GM18870 (cell line): ENCODE results near the gene LGALS3.

Source experiments
- ATAC-seq: cut with Tn5 transposase; IDR thresholded peaks from one replicate; pipeline ENCODE4 v1.9.1; 2021; ENCODE audit warnings: moderate library complexity; ENCODE audit not compliant: unreplicated experiment

Gene LGALS3

DNA sequence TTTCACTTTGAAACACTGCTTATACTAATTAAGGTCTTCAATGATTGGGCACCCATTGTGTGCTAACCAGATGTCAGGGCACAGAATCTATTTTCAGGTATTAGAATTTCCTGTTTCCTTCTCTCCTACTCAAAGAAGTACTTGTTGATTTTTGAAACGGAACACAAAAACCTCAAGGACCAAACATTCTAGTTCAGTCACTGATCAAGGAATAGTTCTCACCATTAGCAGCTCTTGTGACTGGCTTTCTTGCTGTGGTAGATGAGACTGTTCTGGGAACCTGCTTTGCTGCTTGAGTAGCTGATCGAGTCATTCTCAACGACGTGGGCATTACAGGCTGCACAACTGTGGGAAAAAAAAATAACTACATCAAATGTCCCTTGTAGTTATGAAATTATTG lies 51.4 kb downstream of the LGALS3 start:
- ATAC-seq = peak; percentile 91

DNA sequence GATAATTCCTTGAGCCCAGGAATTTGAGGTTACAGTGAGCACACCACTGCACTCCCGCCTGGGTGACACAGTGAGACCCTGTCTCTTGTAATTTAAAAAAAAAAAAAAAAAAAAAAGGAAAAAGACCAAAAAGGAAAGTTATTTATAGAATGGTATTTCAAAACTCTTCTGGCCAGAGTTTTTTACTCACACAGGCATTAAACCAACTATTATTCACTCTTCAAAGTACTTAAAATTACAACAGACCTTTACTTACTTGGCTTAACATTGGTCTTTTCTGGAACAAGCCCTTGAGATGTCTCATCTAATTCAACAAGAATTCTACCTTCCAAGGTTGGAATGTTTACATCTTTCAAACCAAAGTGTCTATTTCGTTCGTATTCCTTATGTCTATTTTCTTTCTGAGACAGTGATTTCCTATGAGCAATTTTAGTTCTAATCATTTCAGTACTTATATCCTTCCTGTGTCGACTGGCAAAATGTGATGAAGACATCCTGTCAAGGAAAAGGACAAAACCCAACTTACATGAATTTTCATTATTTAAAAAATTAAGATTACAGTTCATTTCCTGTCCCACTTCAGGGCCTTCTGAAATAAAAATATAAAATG lies 59.7 kb downstream of the LGALS3 start:
- ATAC-seq = no peak

DNA sequence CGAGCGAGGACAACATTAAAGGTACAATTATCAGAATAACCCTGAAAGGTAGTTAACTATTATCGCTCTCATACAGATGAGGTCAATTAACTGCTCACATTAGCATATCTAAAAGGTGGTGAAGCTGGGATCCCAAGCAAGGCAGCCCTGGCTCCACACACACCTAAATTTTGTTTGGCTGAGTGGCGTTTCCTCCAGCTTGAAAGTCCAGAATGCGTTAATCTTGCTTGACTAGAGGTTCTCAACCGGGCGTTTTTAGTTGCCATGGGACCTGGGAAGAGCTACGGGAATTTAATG lies 61.8 kb downstream of the LGALS3 start:
- ATAC-seq = no peak

DNA sequence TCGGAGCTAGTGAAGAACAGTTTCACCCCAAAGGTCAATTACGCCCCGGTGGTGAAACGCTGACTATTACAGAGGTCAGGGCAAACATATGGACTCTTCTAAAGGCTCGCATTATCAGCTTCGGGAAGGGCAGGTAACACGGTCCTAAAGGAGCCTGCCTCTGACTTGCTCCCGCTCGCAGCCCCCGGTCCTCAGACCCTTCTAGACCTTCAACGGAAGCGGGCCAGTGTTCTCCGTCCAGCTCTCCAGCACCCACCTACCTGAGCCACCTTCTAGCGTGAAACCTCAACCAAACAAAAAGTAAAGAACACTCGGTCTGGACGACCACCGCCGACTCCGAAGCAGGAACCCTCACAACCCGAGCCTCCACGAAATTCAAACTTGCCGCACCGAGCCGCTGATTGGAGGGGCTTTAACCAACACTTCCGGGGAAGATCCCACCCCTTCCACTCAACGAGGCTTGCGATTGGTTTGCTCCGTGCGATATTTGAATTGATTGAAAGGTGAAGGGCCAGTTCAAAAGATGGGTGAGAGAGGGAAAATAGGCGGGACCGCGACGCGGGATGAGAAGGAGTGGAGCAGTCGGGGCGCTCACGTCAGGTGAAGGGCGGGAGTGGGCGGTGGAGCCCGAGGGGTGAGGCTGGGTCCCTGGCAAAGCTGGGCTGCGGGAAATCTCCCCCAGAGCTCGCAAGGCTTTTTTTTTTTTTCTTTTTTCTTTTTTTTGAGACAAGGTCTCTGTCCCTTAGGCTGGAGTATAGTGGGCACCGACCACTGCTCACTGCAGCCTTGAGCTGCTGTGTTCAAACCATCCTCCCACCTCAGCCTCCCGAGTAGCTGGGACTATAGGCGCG lies 62.4 kb downstream of the LGALS3 start, which contains the start of gene DLGAP5:
TSS of gene DLGAP5 (minus strand) at position 383 of the 851 bp plus-strand sequence. CDS start 2,406 bp downstream, outside the sequence.
- ATAC-seq = peak; percentile 95

DNA sequence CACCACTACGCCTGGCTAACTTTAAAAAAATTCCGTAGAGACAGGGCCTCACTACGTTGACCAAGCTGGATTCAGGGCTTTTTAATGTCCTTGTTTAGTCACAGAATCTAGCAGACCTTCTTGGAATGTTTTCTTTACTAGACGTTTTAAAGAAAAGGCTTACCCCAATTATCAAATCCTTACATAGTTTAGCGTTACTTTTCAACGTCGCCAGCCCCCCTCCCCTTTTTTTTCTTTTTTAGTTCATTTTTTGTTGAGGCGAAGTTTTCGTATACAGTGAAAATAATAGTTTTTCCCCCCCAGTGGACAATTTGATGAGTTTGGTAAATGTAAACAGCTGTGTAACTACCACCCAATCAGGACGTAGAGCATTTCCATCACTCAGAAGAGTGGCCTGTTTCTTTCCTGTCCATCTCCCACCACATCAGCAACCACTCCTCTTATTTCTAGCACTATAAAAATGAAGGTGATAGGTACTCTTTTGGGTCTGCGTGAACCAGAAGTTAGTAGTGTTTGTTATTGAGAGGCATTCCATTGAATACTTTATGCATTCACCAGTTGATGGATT lies 63.1 kb downstream of the LGALS3 start:
- no peak for ATAC-seq

DNA sequence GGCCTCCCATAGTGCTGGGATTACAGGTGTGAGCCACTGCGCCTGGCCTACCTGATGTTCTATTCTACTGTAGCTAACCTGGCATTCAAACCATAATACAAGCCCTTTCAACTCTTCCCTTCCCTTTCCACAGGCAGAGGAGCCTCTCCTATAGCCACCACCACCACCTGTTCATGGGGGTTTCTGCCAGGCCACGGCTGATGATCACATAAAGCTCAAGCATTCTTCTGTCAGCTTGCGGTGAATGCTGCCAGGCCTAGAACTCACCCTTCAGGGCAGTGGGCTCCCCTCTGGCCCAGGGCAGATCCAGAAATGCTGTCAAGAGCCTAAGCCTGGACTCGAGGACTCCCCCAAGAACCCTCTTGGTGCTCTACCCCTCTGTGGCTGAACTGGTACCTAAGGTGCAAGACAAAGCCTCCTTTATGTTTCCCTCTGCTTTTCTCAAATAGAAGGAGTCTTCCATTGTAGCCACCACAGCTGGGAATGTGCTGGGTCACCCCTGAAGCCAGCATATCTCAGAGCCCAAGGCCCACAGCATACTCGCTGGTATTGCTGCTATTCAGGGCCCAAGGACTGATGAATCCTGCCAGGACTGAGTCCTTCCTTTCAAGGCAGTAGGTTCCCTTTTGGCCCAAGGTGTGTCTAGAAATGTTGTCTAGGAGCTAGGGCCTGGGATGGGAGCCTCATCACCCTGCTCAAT lies 65.8 kb downstream of the LGALS3 start:
- ATAC-seq = no peak
